Neural cell (in vitro differentiated cells): ENCODE data around the gene PLEKHA8.

Experiments
- CTCF ChIP-seq: fragments of 450-650 bp; IDR thresholded peaks from 2 replicates; pipeline ENCODE4 v1.5.1; 2014; ENCODE audit warnings: antibody characterized with exemption, mild to moderate bottlenecking, moderate library complexity; ENCODE audit not compliant: poor library complexity, severe bottlenecking
- EP300 ChIP-seq: fragments of 450-650 bp; conservative IDR thresholded peaks from 2 replicates; pipeline ENCODE4 v1.6.1; 2014; ENCODE audit warnings: antibody characterized with exemption, mild to moderate bottlenecking, moderate library complexity; ENCODE audit not compliant: poor library complexity, severe bottlenecking
- EZH2 ChIP-seq: fragments of 200-600, 300-800 bp; shearing (Covaris generic), sonication (generic); IDR thresholded peaks from 2 replicates; pipeline ENCODE4 v1.6.1; 2014; ENCODE audit warnings: antibody characterized with exemption, low read length, borderline replicate concordance, mild to moderate bottlenecking; ENCODE audit not compliant: insufficient read depth, poor library complexity, severe bottlenecking
- MXI1 ChIP-seq: fragments of 450-650 bp; conservative IDR thresholded peaks from 2 replicates; pipeline ENCODE4 v1.6.1; 2014; ENCODE audit warnings: antibody characterized with exemption, mild to moderate bottlenecking; ENCODE audit not compliant: poor library complexity, severe bottlenecking
- POLR2AphosphoS5 ChIP-seq: IDR thresholded peaks from 2 replicates; pipeline ENCODE4 v1.6.1; 2012
- TAF1 ChIP-seq: IDR thresholded peaks from 2 replicates; pipeline ENCODE4 v1.6.1; 2012; ENCODE audit warnings: low read depth

- TF ChIP-seq CTCF (no peak), TAF1 (no peak), EP300 (no peak), MXI1 (no peak), POLR2AphosphoS5 (no peak), EZH2 (no peak)
Observed at GRCh38 chr7:30133736-30134610, 105.8 kb downstream of the PLEKHA8 start.
